KMS-11 (cell line): Measurements from ENCODE around the gene USH2A.
A peak's percentile ranks its signal among the peaks of the same experiment; 100 is the strongest.

Source experiments
- H2AFZ ChIP-seq: fragments of 200-600 bp; sonication (generic); 2 replicates; pipeline ENCODE4 v1.6.1; 2016; ENCODE audit warnings: antibody characterized with exemption, mixed run types, low read depth
- H3K27ac ChIP-seq: fragments of 200-600 bp; sonication (generic); 2 replicates; pipeline ENCODE4 v1.6.1; 2016; ENCODE audit warnings: mild to moderate bottlenecking, mixed run types
- H3K27me3 ChIP-seq: fragments of 200-600 bp; sonication (generic); 2 replicates; pipeline ENCODE4 v1.6.1; 2017; ENCODE audit warnings: mild to moderate bottlenecking, low read depth, mixed run types, moderate library complexity; ENCODE audit not compliant: insufficient read depth
- H3K36me3 ChIP-seq: fragments of 200-600 bp; sonication (generic); 2 replicates; pipeline ENCODE4 v1.6.1; 2017; ENCODE audit warnings: mild to moderate bottlenecking, mixed run types; ENCODE audit not compliant: insufficient read depth
- H3K4me1 ChIP-seq: fragments of 200-600 bp; sonication (generic); 2 replicates; pipeline ENCODE4 v1.6.1; 2016; ENCODE audit warnings: mild to moderate bottlenecking, low read depth, mixed run types; ENCODE audit not compliant: poor library complexity, severe bottlenecking
- H3K4me2 ChIP-seq: fragments of 200-600 bp; sonication (generic); 2 replicates; pipeline ENCODE4 v1.7.0; 2016; ENCODE audit warnings: mild to moderate bottlenecking, mixed run types
- H3K4me3 ChIP-seq: fragments of 200-600 bp; sonication (generic); IDR thresholded peaks from 2 replicates; pipeline ENCODE4 v1.6.1; 2017; ENCODE audit warnings: low read depth, low read length, mixed read lengths; ENCODE audit not compliant: insufficient read depth
- H3K79me2 ChIP-seq: fragments of 200-600 bp; sonication (generic); 2 replicates; pipeline ENCODE4 v1.6.1; 2016; ENCODE audit warnings: low read depth, mixed run types; ENCODE audit not compliant: insufficient read depth
- H3K9ac ChIP-seq: fragments of 200-600 bp; sonication (generic); 2 replicates; pipeline ENCODE4 v1.6.1; 2016; ENCODE audit warnings: mild to moderate bottlenecking, mixed run types
- H4K20me1 ChIP-seq: fragments of 200-600 bp; sonication (generic); 2 replicates; pipeline ENCODE4 v1.6.1; 2016; ENCODE audit warnings: mild to moderate bottlenecking, mixed run types; ENCODE audit not compliant: insufficient read depth
- CTCF ChIP-seq: fragments of 200-600 bp; sonication (generic); conservative IDR thresholded peaks from 2 replicates; pipeline ENCODE4 v1.6.1; 2017; ENCODE audit warnings: low read depth, mild to moderate bottlenecking, antibody characterized with exemption, low read length, moderate library complexity, mixed read lengths

The USH2A gene

GRCh38 chr1:215608646-215609045, 814.6 kb downstream of the USH2A start:
- no peak for TF ChIP-seq CTCF
- 0 out of 2 replicates have a peak overlapping the region, but pooled peaks have one; percentile 16 for H3K4me2 ChIP-seq
- H3K27ac ChIP-seq, result no peak overlapping the region
- H3K9ac ChIP-seq, result no peak overlapping the region
- H3K36me3 ChIP-seq, result 0 out of 2 replicates have a peak, but pooled peaks cover 4% of the 10 kb centered on the region
- no peak overlapping the region for H2AFZ ChIP-seq
- H3K4me3 ChIP-seq, result no peak overlapping the region
- no peaks in the 10 kb centered on the region for H4K20me1 ChIP-seq
- no peaks in the 10 kb centered on the region for H3K79me2 ChIP-seq
- no peaks in the 10 kb centered on the region for H3K27me3 ChIP-seq
- H3K4me1 ChIP-seq, result peaks cover 13% of the 10 kb centered on the region

- Histone ChIP-seq H4K20me1 (no peaks in the 10 kb centered on the region), H3K79me2 (no peaks in the 10 kb centered on the region), H3K27ac (no peak overlapping the region), H3K36me3 (peaks cover 9% of the 10 kb centered on the region; the same call in 1 of the 2 replicates), H3K4me1 (peaks cover 23% of the 10 kb centered on the region), H3K27me3 (no peaks in the 10 kb centered on the region), H3K4me2 (no peak overlapping the region), H2AFZ (no peak overlapping the region), H3K4me3 (no peak overlapping the region), H3K9ac (no peak overlapping the region)
- TF ChIP-seq CTCF, result no peak
Observed at GRCh38 chr1:215607412-215607811, 815.8 kb downstream of the USH2A start.

- Histone ChIP-seq H2AFZ (no peak overlapping the region), H3K4me1 (peaks cover 27% of the 10 kb centered on the region), H3K4me3 (no peak overlapping the region), H3K27me3 (no peaks in the 10 kb centered on the region), H4K20me1 (no peaks in the 10 kb centered on the region), H3K9ac (no peak overlapping the region), H3K79me2 (no peaks in the 10 kb centered on the region), H3K27ac (no peak overlapping the region), H3K4me2 (no peak overlapping the region), H3K36me3 (peaks cover 10% of the 10 kb centered on the region; the same call in 1 of the 2 replicates)
- peak; percentile 68 for TF ChIP-seq CTCF
Observed at GRCh38 chr1:215606564-215607168, 816.6 kb downstream of the USH2A start.

- Histone ChIP-seq H2AFZ (no peak overlapping the region), H3K4me3 (no peak overlapping the region), H3K79me2 (no peaks in the 10 kb centered on the region), H3K36me3 (peaks cover 10% of the 10 kb centered on the region; the same call in 1 of the 2 replicates), H4K20me1 (no peaks in the 10 kb centered on the region), H3K27me3 (no peaks in the 10 kb centered on the region), H3K4me2 (no peak overlapping the region), H3K4me1 (peaks cover 27% of the 10 kb centered on the region), H3K9ac (no peak overlapping the region), H3K27ac (no peak overlapping the region)
- TF ChIP-seq CTCF, result no peak
Observed at GRCh38 chr1:215606036-215606435, 817.2 kb downstream of the USH2A start.
